GM18505 (cell line): ENCODE data around the gene RGL1.

ENCODE experiments used
- ATAC-seq: cut with Tn5 transposase; IDR thresholded peaks from one replicate; pipeline ENCODE4 v1.9.1; 2021; ENCODE audit not compliant: unreplicated experiment
- POLR2A ChIP-seq: IDR thresholded peaks from 4 replicates; pipeline ENCODE4 v1.6.1; 2011; ENCODE audit warnings: borderline replicate concordance; ENCODE audit not compliant: insufficient read depth, insufficient read length; ENCODE audit errors: extremely low read depth

The RGL1 gene

DNA sequence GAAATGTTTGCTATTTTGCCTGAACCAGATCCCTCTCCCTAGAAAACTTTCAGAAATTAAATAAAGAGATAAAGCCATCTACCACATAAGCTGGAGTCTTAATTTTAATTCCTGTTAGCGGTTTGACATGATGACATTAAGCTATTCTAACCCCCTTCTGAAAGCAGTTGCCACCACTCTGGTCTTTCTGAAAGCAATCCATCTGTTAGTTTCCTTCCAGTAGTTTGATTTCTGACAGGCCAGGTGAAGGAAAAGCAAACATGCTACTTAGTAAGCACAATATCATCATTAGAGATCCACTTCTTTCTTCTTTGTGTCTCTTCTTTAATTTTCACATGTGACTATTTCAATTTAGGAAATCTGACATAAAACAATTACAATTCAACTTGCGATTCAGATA, 39.9 kb downstream of the RGL1 start:
- ATAC-seq: no peak
- TF ChIP-seq POLR2A: no peak

DNA sequence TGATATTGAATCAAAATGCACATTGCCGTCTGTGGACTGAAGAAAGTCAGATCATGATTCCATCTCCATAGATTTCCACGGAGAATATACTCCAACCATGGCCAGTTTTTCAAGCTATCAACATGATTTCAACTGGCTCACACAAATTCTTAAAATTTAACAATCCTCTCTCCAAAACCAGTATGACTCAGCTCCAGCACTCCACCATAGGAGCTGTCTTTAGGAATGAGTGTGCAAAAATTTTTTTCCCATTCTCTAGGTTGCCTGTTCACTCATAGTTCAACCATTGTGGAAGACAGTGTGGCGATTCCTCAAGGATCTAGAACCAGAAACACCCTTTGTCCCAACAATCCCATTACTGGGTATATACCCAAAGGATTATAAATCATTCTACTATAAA, 40.8 kb downstream of the RGL1 start:
- TF ChIP-seq POLR2A: no peak
- no peak for ATAC-seq

DNA sequence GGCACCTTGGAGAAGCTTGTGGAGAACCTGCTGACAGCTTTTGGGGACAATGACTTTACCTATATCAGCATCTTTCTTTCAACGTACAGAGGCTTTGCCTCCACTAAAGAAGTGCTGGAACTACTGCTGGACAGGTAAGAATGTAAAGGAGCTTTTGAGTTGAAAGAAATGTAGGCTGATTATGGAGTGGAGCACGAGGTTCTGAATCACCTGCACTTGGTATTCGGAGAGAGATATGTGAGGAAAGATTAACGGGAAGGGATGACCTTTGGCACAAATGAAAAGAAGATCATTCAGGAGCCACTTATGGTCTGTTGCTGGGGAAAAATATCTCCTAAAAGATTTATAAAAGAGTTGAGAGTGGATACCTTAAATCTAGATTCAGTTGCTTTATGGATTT, 42.7 kb downstream of the RGL1 start:
- ATAC-seq: no peak
- no peak for TF ChIP-seq POLR2A

DNA sequence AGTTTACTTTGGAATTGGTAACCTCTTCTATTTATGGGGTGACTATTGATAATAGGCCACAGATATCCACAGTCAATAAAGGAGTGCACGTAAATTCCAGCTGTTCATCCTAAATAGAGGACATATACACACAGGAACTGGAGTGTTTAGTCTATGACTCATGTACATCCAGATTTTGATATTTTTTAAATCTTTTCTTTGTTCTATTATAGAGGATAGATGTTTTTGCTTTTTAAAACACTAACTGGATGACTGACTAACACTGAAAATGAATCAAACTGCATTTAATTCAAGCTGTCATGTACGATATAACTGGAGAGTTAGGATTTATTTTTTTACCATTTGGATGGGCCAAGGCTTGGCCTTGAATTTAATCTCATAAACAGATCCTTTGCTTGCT, 45.9 kb downstream of the RGL1 start:
- no peak for ATAC-seq

DNA sequence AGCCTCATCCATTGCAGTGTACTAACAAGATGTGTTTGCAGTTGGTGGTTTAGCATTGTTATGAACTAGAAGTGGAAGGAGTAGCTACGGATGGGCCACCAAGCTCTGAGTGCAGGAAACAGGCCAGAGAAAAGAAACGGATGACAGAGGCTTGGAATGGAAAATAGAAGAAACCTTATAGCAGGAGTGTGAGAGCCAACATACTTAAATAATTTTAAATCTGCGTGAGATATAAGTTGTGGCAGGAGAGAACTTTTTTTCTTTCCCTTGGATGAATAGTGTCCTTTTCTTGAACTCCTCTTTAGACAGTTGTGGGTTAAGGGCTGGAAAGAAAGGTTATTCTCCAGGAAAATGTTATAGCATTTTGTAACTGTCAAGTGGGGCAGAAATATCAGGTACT, 54.2 kb downstream of the RGL1 start:
- no peak for TF ChIP-seq POLR2A
- ATAC-seq: no peak

More for the DNA sequence above, 45.9 kb downstream of the RGL1 start:
- TF ChIP-seq POLR2A: no peak

DNA sequence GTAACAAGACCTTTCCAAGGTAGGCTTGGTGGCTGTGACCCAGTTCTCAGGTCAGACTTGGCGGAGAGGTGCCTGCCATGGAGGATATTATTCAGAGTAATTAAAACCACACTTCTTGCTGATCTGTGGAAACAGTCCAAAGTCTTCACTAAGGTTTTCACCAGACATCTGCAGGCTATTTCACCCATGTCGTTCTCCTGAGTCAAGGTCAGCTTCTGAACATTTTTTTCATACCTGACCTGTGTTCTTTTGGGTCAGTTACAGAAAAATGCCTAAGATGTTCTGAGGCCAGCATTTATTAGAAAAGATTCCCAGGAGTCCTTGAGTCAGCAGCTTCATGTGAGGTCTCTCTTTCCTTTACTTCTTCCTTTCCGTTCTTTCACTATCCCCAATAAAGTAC, 54.9 kb downstream of the RGL1 start:
- no peak for TF ChIP-seq POLR2A
- ATAC-seq: no peak

DNA sequence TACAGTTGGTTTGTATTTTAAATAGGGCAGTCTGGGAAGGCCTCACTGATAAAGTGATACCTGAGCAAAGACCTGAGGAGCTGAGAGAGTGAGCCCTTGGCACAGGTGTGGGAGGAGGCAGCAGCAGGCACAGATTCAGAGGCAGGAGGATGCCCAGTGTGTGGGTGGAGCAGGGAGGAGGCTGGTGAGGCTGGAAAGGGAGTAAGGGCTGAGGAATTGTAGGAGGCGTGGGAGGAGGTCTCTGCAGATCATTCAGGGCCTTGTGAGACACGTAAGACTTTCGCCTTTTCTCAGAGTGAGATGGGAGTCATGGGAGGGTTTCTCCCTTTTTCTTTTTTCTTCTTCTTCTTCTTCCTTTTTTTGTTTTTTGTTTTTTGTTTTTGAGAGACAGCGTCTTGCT, 58.0 kb downstream of the RGL1 start:
- ATAC-seq: no peak
- no peak for TF ChIP-seq POLR2A

DNA sequence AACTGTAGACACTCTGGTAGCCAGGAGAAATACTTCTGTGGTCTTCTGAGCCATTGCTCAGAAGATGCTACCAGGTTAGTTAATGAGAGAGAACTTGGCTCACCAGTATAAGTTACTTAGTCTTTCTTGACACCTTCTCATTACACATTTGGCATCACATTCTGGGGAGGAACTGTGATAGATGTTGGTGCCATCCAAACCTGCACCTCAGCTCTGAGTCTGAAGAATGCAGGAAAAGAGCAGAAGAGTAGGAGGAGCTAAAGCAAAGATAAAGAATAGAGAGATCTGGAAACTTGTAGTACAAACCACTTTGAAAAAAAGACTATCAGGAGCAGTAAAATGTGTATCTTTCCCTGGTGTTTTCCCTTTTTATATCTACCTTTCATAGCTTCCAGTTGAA, 58.9 kb downstream of the RGL1 start:
- no peak for ATAC-seq
- TF ChIP-seq POLR2A: no peak

DNA sequence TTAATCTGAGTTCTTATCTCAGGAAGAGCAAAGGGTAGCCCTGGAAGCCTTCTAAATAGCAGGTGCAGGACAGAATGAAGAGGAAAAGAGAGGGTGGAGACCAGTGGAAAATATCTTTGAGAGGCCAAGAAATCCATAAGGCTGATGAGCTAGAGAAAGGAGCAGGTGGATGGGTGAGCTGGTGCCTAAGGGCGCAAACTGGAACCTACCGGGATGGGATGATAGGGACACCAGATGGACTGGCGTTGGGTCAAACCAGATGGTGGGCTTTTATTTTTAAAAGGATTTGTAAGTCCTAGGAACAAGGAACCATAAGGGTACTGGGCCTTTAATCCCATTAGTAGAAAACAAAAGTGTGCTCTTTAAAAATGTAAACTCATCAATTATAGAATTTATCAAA, 59.7 kb downstream of the RGL1 start:
- no peak for TF ChIP-seq POLR2A
- no peak for ATAC-seq

DNA sequence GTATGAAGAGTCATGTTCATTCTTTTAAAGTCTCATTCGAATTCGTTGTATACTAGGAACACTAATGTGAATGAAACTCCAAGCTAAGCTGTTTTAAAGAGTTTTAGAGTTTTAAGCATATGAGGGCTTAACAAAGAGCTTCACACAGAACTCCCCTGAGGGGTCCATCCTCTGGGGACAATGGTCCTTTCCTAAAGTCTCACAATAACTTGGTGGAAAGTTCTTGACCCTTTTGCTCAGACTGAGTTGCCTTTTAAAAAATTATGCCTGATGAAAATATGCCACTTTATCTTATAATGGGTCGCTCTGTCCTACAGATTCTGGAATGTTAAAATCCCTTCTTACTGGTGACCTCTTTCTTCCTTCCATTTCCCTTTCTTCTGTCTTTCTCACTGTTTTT, 64.3 kb downstream of the RGL1 start:
- no peak for ATAC-seq
- TF ChIP-seq POLR2A: no peak

DNA sequence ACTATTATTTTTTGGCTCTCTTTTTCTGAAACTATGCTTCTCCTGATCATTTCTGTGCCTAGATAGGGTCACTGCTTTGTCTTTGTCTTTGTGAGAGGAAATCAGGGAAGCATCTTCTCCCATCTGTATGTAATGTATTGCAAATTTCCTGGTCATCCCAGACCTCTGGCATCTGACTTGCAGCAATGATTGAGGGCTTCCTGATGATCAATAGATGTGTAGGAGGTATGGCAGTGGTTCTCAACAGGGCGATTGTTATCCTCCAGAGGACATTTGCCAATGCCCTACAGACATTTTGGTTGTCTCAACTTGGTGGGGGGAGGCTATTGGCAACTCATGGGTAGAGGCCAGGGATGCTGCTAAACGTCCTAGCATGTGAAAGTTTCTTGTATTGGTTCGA, 64.7 kb downstream of the RGL1 start:
- no peak for TF ChIP-seq POLR2A
- ATAC-seq: no peak

DNA sequence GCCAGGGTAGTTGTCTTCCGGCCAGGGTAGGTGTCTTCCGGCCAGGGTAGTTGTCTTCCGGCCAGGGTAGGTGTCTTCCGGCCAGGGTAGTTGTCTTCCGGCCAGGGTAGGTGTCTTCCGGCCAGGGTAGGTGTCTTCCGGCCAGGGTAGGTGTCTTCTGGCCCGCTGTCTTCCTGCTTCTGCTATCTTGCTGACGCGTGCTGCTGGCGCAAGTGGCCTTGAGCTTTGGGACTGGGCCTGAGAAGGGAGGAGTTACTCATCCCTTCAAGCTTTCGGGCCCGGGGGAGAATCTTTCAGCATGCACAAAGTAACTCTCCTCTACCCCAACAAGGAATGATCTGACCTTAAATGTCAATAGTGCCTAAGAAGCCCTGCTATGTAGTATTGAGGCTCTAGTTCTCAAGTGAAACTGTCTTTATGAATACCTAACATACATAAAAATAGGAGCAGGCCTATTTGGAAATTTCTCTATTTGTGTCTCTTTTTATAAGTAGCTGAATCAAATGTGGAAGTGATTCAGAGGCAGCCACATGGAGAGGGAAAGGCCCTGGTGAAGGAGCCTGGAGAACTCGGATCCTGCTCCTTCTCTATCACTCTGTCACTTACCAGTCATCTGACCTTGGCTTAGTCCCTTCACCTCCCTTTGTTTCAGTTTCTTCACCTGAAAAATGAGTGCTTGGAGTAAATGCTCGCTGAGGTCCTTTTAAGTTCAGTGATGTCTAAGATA, 65.6 kb downstream of the RGL1 start:
- no peak for ATAC-seq
- no peak for TF ChIP-seq POLR2A

DNA sequence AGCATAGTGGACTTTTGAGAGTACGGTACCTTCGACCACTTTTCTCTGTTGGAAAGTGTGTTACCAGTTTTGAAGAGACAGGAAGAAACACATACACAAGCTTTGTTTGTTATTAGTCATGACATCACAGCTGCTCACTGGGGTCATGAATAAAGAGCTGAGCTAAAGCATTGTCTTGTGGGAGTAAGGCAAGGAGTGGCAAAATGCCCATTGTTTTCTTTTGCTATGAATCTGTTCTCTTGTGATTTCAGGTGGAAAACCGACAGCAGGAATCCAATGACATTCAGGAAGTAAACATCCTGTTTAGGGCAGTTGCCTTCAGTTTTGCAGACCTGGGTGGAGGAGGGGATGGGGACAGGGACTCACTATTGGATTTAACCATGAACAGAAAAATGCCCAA, 66.2 kb downstream of the RGL1 start:
- ATAC-seq: no peak
- TF ChIP-seq POLR2A: no peak

DNA sequence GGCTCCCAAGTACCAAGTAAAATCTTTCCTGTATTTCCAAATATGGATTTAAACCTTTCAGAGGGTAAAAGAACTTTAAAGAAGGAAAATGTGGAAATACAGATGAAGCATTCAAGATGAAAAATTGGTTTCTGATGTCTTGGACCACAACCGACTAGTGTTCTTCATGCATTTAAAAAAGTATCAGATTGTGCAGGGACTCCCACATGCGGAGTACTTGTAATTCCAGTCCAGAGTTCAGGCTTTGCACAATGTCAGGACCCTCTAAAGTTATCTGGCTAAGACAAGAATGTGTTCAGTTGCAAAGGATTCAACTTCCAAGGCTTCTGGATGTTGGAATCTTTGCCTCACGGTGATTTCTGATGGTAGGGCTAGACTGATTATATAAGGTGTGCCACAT, 66.7 kb downstream of the RGL1 start:
- TF ChIP-seq POLR2A: no peak
- ATAC-seq: no peak

DNA sequence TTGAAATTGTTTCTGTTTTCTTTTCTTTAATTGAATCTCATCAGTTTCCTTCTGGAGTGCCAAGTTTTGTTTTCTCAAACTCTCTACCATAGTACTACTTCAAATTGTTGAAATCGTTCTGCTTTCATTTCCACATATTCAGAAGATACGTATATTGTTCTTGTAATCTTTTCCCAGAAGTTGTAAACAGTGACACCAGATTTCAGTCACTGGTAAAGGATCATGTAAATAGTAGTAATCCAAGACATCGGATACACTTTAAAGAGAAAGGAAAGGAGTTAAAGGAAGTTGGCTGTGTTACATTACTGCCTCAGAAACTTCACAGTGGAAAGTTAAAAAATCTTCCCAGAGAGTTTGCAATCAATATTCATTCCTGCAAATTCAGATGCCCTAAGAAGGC, 67.5 kb downstream of the RGL1 start:
- TF ChIP-seq POLR2A: no peak
- no peak for ATAC-seq
